HepG2 (cell line): Measurements from ENCODE around the gene CFAP99. TPM values are rescaled to one million over a fixed set of nuclear protein-coding genes. Genes with fewer than 3 reads are reported as not detected.

Experiments
- FOXK1 ChIP-seq: sonication (generic); formaldehyde crosslinking; IDR thresholded peaks from 2 replicates; pipeline ENCODE4 v1.4.0; 2020; ENCODE audit warnings: low read depth, missing genetic modification reagents, borderline replicate concordance
- GLMP ChIP-seq: sonication (generic); formaldehyde crosslinking; IDR thresholded peaks from 2 replicates; pipeline ENCODE4 v1.9.0; 2021; ENCODE audit warnings: missing genetic modification reagents, mild to moderate bottlenecking, borderline replicate concordance
- HES4 ChIP-seq: sonication (generic); formaldehyde crosslinking; IDR thresholded peaks from 2 replicates; pipeline ENCODE4 v1.9.0; 2021; ENCODE audit warnings: mild to moderate bottlenecking, missing genetic modification reagents, borderline replicate concordance
- HNRNPUL1 ChIP-seq: fragments of 200-400 bp; formaldehyde crosslinking; IDR thresholded peaks from 2 replicates; pipeline ENCODE4 v1.6.1; 2017; ENCODE audit warnings: low read depth, mild to moderate bottlenecking, low read length, moderate library complexity
- HOXA7 ChIP-seq: sonication (generic); formaldehyde crosslinking; IDR thresholded peaks from 2 replicates; pipeline ENCODE4 v1.8.1; 2022; ENCODE audit warnings: mild to moderate bottlenecking, missing genetic modification reagents, moderate library complexity
- KLF11 ChIP-seq: IDR thresholded peaks from 2 replicates; pipeline ENCODE4 v1.6.1; 2016; ENCODE audit warnings: missing compliant biosample characterization
- MLXIP ChIP-seq: sonication (generic); formaldehyde crosslinking; IDR thresholded peaks from 2 replicates; pipeline ENCODE4 v1.9.0; 2021; ENCODE audit warnings: missing genetic modification reagents, borderline replicate concordance
- NFE2 ChIP-seq: sonication (generic); formaldehyde crosslinking; IDR thresholded peaks from 2 replicates; pipeline ENCODE4 v1.4.0; 2020; ENCODE audit warnings: missing genetic modification reagents
- SYNCRIP ChIP-seq: fragments of 200-400 bp; formaldehyde crosslinking; IDR thresholded peaks from 2 replicates; pipeline ENCODE4 v1.6.1; 2018; ENCODE audit warnings: mild to moderate bottlenecking, low read depth, low read length; ENCODE audit not compliant: insufficient read depth
- TBP ChIP-seq: sonication (generic); formaldehyde crosslinking; IDR thresholded peaks from 2 replicates; pipeline ENCODE4 v1.5.0; 2020; ENCODE audit warnings: missing genetic modification reagents
- TP53 ChIP-seq: sonication (generic); formaldehyde crosslinking; conservative IDR thresholded peaks from 2 replicates; pipeline ENCODE4 v1.4.0; 2020; ENCODE audit warnings: missing genetic modification reagents
- ZHX2 ChIP-seq, 2 experiments: sonication (generic) in 1 of 2; formaldehyde crosslinking in 1 of 2; IDR thresholded peaks; 2 replicates each; pipeline versions ENCODE4 v1.6.1 to v1.9.0; 2014 to 2022; ENCODE audit warnings: antibody characterized with exemption in 1 of 2, borderline replicate concordance in 1 of 2, inconsistent platforms in 1 of 2, low read depth in 1 of 2, missing genetic modification reagents in 1 of 2
- ZNF275 ChIP-seq: sonication (generic); formaldehyde crosslinking; IDR thresholded peaks from 2 replicates; pipeline ENCODE4 v1.8.0; 2022; ENCODE audit warnings: missing genetic modification reagents, mild to moderate bottlenecking, inconsistent platforms, borderline replicate concordance
- ZNF337 ChIP-seq: sonication (generic); formaldehyde crosslinking; IDR thresholded peaks from 2 replicates; pipeline ENCODE4 v1.5.1; 2020; ENCODE audit warnings: missing genetic modification reagents, low read depth, mild to moderate bottlenecking, borderline replicate concordance
- ZNF354B ChIP-seq: sonication (generic); formaldehyde crosslinking; IDR thresholded peaks from 2 replicates; pipeline ENCODE4 v1.8.0; 2022; ENCODE audit warnings: mild to moderate bottlenecking, missing genetic modification reagents
- ZNF839 ChIP-seq: sonication (generic); formaldehyde crosslinking; IDR thresholded peaks from 2 replicates; pipeline ENCODE4 v1.4.0; 2020; ENCODE audit warnings: missing genetic modification reagents, mild to moderate bottlenecking, borderline replicate concordance
- polyA plus RNA-seq, 8 experiments: library from polyadenylated mRNA; depleted of rRNA in 3 of 8; stranded (reverse) in 7 of 8; unstranded in 1 of 8; fragments of >200 nt; fragmentation: Illumina TruSeq in 4 of 8; extraction: Trizol in 4 of 8; gene quantifications; 2 replicates each; pipeline versions ENCODE4 v1.2.1 to v1.2.3, GENCODE V29; 2011 to 2016; ENCODE audit warnings: low read depth in 4 of 8, missing spikeins in 1 of 8, mixed read lengths in 1 of 8; ENCODE audit not compliant: insufficient read depth in 1 of 8
- total RNA-seq, 5 experiments: library from RNA; depleted of rRNA; stranded (reverse); fragments of >200 nt; fragmentation: Illumina TruSeq; extraction: Trizol; gene quantifications; 2 replicates each; pipeline ENCODE4 v1.2.3, GENCODE V29; 2016; ENCODE audit warnings: low read depth in 1 of 5

The CFAP99 gene
- total and polyA plus RNA-seq, 2 of the 13 experiments (the other 11 are each of a cell fraction or from before 2014, with no cell fraction given): not detected

- TF ChIP-seq FOXK1 (CRISPR knock-in tag): 0 out of 2 replicates have a peak, but pooled peaks have one; percentile 49
- no peak for TF ChIP-seq HES4 (CRISPR knock-in tag)
- TF ChIP-seq GLMP (CRISPR knock-in tag): no peak
- no peak for TF ChIP-seq MLXIP (CRISPR knock-in tag)
- no peak for TF ChIP-seq ZNF839 (CRISPR knock-in tag)
- TF ChIP-seq HOXA7 (CRISPR knock-in tag): no peak
- no peak for TF ChIP-seq KLF11 (CRISPR knock-in tag)
- TF ChIP-seq TP53: no peak
- TF ChIP-seq ZNF275 (CRISPR knock-in tag): no peak
- no peak for TF ChIP-seq SYNCRIP
- no peak for TF ChIP-seq HNRNPUL1
- peak; percentile 74; the same call in 1 of the 2 replicates for TF ChIP-seq ZHX2 (IDR thresholded peaks at IDR 0.05; ENCODE audit: low read depth)
- no peak for TF ChIP-seq ZHX2 (CRISPR knock-in tag; IDR thresholded peaks at IDR 0.05; ENCODE audit: borderline replicate concordance)
- no peak for TF ChIP-seq NFE2
- TF ChIP-seq ZNF337 (CRISPR knock-in tag): no peak
- TF ChIP-seq TBP (CRISPR knock-in tag): peak; percentile 64; the same call in 1 of the 2 replicates
- no peak for TF ChIP-seq ZNF354B
Observed at GRCh38 chr4:2418650-2419571, at the start of gene CFAP99 (continued).
